GOT3 (cell line): ENCODE results near the gene TAS1R2.
"Not testable (repeated sequence)": the region's sequence is repeated elsewhere in the genome, so short reads cannot be mapped to it uniquely, and the experiment has no call there.

Source experiments
- DNase-seq: peaks from one replicate; lab custom pipeline; 2025; ENCODE audit warnings: mixed read lengths; lab: John Stamatoyannopoulos, UW

Gene TAS1R2

GRCh38 chr1:18883636-18884418, 24.4 kb upstream of the TAS1R2 start:
- no peak for DNase-seq

GRCh38 chr1:18883079-18883478, 23.6 kb upstream of the TAS1R2 start:
- DNase-seq: no peak

GRCh38 chr1:18882486-18882885, 23.0 kb upstream of the TAS1R2 start:
- DNase-seq: no peak

GRCh38 chr1:18881642-18882431, 22.4 kb upstream of the TAS1R2 start:
- DNase-seq: no peak

- DNase-seq: no peak
These were observed 21.7 kb upstream of the TAS1R2 start for GRCh38 chr1:18881164-18881563.

GRCh38 chr1:18880585-18880984, 21.1 kb upstream of the TAS1R2 start:
- DNase-seq: no peak

GRCh38 chr1:18879791-18880309, 20.4 kb upstream of the TAS1R2 start:
- DNase-seq: no peak

- DNase-seq: no peak
These were observed 19.8 kb upstream of the TAS1R2 start for GRCh38 chr1:18879215-18879790.

GRCh38 chr1:18878538-18879214, 19.2 kb upstream of the TAS1R2 start:
- DNase-seq: no peak

- DNase-seq: no peak
These were observed 17.8 kb upstream of the TAS1R2 start for GRCh38 chr1:18877282-18877681.

- no peak for DNase-seq
These were observed 16.8 kb upstream of the TAS1R2 start for GRCh38 chr1:18876210-18876609.

GRCh38 chr1:18875796-18876128, 16.3 kb upstream of the TAS1R2 start:
- no peak for DNase-seq

- DNase-seq: no peak
These were observed 15.8 kb upstream of the TAS1R2 start for GRCh38 chr1:18875107-18875795.

- DNase-seq: no peak
These were observed 15.1 kb upstream of the TAS1R2 start for GRCh38 chr1:18874600-18874999.

- DNase-seq: no peak
These were observed 14.6 kb upstream of the TAS1R2 start for GRCh38 chr1:18874036-18874435.

- DNase-seq: no peak
These were observed 12.7 kb upstream of the TAS1R2 start for GRCh38 chr1:18872071-18872611.

GRCh38 chr1:18871401-18872070, 12.1 kb upstream of the TAS1R2 start:
- DNase-seq: no peak

GRCh38 chr1:18870957-18871356, 11.5 kb upstream of the TAS1R2 start:
- no peak for DNase-seq

- DNase-seq: not testable (repeated sequence)
These were observed 11.1 kb upstream of the TAS1R2 start for GRCh38 chr1:18870595-18870865.

- no peak for DNase-seq
These were observed 10.6 kb upstream of the TAS1R2 start for GRCh38 chr1:18869847-18870594.
